Inflammatory macrophage (primary cell): ENCODE data around the gene HAND1.
"Not testable (repeated sequence)": the region's sequence is repeated elsewhere in the genome, so short reads cannot be mapped to it uniquely, and the experiment has no call there.

Experiments
- DNase-seq, 2 donors: peaks; one replicate each; pipeline ENCODE4 v3.0.0-alpha.2; 2020 to 2022
- total RNA-seq, 18 experiments: gene quantifications; one replicate each; lab custom pipeline; 2026; ENCODE audit warnings: mixed read lengths in 6 of 18, inconsistent platforms in 2 of 18; lab: John Stamatoyannopoulos, UW

Gene HAND1
- total RNA-seq: 0 to 0.07 (median 0) reads per million in 18 experiments

DNA sequence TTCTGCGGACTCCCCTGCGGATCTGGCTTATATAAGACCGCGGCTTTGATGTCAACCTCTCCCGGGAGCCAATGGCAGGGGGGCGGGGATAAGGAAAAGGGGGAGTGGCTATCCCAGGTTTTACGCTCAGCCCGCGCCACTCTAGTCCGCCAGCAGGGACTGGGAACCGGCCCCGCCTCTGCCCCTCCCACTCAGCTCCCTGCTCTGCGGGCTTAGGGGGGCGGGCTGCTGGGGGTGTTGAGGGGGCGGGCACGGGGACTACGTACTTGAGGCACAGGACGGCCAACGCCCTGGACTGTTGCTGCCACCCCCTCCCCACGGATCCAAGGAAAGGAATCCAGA lies at the start of gene HAND1:
HAND1 (minus strand) TSS at position 4 of the 342 bp plus-strand sequence. CDS start 219 bp downstream, outside the sequence.
- no peak for DNase-seq

DNA sequence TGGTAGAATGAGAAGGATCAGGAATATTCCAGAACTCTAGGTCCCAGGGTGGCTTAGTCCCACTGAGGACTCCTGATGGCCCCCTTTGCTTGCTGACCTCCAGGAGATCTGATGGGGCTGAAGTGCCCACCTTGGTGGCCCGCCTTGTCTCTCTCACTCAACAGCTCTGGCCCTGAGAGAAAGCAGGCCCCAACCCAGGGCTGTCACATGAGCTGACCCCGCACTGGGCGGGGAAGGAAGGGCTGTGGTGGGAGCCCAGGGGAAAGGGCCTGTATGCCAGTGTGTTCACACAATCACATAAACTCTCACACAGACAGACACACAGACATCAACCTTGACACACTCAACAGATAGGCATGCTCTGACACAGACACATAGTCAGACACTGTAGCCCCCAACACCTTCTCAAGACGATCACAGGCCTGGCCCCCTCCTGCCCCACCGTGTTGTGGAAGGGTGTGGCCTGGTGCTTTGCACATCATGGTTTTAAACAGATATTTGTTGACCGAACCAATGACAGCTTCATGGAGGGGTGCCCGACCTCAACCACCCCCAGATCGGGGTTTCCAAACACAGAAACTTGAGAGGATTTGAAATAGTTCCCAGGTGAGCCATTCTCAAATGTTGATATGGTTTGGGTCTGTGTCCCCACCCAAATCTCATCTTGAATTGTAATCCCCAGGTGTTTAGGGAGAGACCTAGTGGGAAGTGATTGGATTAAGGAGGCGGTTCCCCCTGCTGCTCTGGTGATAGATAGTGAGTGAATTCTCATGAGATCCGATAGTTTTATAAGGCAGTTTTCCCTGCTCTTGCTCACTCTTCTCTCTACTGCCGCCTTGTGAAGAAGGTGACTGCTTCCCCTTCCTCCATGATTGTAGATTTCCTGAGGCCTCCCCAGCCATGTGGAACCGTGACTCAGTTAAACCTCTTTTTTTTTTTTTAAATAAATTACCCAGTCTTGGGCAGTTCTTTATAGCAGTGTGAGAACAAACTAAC lies 48.5 kb upstream of the HAND1 start:
- DNase-seq: no peak

DNA sequence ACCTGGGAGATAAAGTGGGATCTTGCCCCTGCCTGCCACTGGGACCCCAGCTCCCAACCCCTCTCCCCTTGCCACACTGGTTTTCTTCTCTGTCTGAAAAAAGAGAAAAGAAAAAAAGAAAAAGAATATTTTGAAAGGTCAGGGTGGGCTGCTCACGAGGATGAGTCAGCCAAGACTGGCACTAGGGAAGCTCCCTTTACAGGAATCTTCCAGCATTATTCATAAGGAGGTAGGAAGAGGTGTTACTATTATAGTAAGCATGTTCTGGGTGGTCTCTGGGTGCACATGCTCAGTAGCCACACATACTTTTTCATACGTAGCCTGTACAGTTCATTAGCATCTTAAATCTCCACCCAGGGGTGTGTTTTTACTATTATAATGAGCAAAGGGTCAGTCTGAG lies 46.8 kb upstream of the HAND1 start:
- no peak for DNase-seq

DNA sequence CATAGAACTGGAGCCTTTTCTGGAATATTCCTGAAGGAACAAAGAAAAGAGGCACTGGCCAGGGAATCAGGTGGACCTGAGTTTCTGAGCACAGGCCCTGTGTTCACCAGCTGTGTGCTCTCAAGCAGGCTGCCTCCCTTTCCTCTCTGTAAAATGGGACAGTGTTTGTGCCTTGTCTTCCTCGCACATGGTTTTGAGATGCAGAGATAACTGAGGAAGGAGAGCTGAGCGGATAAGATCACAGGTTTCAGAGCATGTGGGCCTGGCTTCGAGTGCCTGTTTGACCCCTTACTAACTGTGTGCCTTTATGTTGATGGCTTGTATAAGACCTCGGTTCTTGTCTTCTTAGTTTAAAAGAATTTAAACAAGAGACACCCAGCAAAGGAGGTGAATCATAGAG lies 46.2 kb upstream of the HAND1 start:
- DNase-seq: no peak

DNA sequence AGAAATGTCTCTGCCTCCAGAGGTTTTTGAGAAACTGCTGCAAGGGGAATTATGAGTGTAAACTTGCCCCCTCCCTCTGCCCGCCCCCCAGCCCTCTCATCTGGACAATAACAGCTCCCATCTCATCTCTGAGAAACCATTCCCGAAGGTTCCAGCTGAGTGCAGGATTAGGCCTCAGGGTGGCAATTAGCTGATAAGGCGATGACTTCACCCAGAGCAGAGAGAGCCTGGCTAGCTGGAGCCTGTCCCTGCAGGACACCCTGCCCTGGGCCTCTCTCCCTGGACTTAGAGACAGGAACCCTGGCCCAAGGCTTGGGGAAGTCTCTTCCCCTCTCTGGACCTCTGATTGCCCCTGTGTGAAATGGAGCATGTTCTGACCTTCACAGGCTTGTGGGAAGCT lies 45.7 kb upstream of the HAND1 start:
- no peak for DNase-seq

DNA sequence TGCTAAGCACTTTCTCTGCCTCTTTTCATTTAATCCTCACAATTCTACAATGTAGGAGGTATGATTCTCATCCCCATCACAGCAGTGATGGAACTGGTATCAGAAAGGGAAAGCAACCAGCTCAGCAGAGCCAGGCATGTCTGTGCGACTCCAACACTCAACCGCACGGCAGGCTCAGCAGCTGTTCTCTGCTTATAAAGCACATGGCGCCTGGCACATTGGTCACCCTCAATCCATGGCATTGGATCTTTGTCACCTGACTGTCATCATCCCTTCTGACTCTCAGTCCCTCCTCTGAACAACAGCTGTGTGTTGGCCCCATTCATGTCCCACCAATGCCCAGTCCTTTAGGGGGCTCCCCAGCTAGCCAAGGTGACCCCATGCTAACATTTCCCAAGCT lies 45.1 kb upstream of the HAND1 start:
- DNase-seq: no peak

DNA sequence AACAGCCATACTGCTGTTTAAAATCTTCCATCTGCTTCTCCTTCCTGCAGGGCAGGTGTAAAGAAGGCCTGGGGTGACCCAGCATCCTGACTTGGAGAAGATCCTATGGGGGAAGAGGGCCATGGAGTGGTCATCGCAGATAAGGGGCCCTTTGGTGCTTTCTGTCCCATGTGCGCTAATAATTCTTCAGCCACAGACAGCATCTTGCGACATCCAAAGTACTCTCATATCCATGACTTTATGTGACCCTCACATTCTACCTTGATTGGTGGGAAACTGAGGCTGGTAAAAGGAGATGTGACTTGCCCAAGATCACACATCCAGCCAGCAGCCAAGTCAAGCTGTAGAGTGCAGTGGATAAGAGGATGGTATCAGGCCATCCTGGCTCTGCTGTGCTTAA lies 44.3 kb upstream of the HAND1 start:
- no peak for DNase-seq

DNA sequence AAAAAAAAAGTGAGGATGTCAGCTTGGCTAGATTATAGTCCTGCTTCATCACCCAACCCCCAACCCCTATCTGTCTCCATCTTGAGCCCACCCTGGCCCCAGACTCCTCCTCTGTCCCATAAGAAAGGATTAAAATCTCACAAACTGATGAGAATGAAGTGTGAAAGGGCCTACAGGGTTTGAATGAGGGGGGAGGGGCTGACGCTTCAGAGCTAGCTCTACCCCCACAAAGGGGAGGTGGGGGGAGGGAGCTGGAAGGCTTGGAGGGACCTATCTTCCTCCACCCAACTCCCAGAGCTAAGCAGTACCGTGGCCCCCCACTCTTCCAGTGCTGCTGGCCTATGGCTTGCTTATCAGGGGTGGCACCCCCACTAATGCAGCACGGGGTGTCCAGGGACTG lies 43.7 kb upstream of the HAND1 start:
- no peak for DNase-seq

DNA sequence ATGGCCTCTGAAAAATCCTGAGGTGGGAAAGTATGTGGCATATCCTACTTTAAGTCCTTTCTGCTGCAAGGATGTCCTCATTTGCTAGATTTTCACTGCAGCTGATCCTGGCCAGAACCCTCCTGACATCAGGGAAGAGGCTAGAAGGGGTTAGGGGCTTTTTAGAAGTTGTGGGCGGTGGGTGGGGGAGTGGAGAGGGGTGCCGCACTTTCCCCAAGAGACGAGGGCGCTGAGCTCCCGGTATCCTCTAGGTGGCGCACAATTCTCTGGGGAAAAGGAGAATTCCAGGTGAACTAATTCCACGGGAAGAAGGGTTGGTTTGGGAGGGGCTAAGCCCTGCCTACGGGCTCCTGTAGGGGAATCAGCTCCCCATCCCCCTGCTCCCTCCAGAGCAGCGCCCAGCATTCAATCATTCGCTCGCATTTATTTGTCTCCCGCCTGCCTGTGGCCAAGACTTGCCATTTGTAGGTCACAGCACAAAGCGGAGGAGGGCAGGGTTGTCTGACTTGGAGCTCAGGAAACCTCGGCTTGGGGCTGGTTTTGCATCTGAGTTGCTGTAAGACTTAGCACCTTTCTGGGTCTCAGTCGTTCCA lies 42.9 kb upstream of the HAND1 start:
- DNase-seq: no peak

DNA sequence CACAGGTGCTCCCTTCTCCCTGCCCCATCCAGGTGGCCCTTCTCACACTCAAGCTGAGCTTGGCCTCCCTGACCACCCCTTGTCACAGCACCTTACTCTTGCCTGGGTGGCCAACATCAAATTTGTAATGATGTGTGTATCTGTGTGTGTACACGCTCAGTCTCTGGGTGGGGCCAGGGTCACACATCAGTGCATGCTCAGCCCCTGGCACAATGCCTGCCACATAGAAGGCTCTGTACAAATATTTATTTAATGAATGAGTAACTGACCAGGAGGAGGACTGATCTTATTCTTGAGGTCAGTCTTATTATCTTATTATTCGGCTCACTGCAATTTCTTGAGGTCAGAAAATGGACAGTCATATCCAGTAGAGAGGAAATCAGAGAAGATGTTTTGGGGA lies 41.3 kb upstream of the HAND1 start:
- no peak for DNase-seq

DNA sequence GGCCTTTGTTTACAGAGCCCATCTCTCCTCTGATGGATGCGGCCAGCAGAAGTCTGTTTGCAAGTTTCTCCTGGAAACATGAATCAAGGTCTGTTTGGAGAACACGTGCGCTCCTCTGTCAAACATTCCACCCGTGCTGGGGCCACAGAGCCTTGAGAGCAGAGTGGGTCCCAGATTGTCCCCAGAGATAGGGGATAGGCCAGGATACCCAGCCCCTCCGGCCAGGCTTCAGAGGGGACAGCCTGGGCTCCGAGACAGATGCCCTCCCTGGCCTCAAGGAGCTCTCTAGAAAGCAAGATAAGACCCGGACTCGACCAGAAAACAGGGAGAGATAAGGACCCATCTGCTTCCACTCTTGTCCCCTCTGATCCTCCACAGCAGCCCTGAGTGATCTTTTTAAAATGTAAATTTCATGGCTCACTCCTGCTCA lies 40.4 kb upstream of the HAND1 start:
- no peak for DNase-seq

DNA sequence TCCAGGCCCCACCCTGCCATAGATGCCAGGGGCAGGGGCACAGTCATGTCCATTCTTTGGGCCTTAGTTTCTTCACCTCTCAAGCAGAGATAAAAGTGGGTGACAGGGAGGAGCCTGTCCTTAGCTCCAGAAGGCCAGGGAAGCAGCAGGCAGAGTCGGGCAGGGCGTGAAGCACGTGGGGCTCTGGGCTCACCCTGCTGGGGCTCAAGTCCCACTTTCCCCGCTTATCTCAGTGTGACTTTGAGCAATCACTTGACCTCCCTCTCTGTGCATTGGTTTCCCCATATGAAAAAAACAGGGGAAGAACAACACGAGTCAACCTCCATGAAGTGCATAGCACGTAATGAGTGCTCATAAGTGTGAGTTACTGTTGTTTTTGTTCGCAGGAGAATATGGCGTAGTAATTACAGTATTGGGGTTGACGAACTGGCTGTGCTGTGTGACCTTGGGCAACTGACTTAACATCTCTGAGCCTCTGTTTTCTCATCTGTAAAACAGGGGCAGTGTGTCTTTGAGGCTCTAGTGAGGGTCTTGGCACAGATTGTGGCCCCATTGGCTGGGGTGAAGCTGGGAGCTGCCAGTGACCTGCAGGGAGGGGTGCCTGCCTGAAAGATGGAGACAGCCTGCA lies 39.9 kb upstream of the HAND1 start:
- DNase-seq: no peak

DNA sequence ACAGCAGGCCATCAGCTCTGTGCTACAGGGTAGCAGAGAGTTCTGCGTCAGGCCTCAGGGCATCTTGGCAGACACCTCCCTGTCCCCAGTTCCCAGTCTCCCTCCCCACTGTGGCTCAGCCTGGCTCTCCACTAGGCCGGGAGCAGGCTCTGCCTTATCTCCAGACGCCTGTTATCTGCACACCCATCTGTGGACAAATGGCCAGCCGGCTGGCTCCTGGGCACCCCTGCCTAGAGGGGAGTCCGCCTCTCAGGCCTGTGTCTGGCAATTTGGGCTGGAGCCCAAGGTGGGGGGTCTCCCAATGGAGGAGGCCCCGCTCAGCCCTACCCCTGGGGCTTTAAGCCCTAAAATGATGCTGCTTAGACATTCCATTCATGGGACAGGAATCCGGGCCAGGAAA lies 39.2 kb upstream of the HAND1 start:
- DNase-seq: no peak

DNA sequence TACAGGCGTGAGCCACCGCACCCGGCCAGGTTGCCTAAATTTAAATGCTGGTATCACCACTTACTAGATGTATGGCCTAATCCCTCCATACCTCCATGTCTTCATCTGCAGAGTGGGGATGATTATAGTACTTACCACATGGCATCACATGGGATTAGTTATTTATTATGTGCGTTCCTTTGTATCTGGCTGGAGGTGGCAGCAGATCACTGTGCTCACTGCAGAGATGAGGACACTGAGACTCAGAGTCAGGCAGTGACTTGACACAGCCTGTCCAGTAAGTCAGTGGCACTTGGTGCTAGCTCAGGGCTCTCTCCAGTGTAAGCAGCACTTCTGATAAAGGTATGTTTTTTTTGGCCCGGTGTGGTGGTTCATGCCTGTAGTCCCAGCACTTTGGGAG lies 38.4 kb upstream of the HAND1 start:
- no peak for DNase-seq

DNA sequence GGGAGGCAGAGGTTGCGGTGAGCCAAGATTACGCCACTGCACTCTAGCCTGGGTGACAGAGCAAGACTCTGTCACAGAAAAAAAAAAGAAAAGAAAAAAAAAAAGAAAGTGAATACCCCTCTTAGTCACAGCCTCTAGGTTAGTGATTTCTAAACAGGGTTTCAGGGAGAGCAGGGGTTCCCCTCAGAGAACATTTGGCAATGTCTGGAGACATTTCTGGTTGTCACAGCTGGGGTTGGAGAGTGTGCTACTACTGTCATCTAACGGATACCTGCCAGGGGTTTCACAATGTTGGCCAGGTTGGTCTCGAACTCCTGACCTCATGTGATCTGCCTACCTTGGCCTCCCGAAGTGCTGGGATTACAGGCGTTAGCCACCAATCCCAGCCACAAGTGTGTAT lies 37.5 kb upstream of the HAND1 start:
- DNase-seq: not testable (repeated sequence)

DNA sequence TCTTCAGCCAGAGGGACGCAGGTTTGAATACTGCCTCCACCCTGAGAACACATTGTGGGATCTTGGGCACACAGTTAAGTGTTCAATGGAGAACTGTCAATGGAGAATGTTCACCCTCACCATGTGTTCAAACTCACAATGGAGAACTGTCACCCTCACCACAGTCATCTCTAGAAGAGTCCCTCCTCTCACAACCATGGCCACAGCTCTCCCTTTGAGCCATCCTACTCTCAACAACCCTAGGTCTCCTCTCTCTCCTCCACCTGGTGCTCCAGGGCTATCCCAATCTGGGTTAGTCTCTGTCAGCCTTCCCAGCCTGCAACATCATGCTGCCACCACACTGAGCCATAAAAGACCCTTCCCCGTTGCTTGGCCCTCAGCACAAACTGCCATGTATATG lies 36.3 kb upstream of the HAND1 start:
- no peak for DNase-seq

DNA sequence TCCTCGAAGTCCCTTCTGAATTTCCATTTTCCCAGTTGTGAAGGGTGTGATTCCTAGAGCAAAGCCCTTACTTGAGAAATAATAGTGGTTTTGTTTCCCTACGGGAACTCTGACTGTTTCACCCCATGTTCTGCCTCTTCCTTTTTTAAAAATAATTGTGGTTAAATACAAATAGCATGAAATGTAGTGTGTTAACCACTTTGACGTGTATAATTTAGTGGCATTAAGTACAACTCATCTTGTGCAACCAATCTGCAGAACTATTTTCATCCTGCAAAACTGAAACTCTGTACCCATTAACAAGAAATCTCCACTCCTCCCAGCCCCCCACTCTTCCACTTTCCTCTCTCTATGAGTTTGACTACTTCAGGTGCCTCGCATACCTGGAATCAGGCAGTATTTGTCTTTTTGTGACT lies 35.6 kb upstream of the HAND1 start:
- no peak for DNase-seq

DNA sequence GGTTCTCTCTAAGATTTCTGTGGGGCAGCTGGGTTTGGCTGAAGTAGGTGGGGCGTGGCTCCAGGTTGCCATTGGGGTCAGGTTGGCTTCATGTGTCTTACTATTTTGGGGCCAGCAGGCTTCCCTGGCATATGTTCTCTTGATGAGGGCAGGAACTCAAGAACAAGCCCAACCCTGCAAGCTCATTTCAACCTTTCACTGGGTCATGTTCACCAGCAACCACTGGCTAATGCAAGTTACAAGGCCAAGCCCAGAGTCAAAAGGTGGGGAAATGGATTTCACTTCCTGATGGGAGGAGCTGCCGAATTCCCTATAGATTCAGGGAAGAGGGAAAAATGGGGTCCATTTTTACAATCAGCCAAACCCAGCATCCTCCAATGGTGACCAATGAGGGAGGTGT lies 34.0 kb upstream of the HAND1 start:
- no peak for DNase-seq

DNA sequence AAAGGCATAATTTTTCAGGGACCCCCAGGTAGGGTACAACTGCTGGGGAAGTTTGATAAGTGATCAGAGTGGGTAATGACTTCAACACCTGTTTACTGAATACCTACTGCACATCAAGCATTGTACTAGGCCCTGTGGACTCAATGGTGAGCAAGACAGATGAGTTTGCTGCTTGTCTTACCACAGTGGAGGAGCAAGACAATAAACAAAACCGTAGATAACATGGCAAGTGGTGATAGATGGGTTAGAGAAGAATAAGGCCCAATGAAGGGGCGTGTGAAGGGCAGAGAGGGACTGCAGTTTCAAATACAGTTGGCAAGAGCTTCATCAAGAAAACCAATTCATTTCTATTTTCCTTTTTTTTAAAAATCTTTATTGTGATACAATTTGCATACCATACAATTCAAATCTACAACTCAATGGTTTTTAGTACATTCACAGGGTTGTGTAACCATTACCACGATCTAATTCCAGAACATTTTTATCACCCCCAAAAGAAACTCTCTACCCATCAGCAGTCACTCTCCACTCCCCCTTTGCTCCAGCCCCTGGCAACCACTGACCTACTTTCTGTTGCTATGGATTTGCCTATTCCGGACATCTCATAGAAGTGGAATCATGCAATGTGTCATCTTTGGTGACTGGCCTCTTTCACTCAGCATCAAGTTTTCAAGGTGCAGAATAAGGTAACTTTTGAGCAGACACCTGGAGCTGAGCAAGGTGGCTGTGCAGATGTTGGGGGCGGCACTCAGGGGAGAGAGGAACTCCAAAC lies 31.9 kb upstream of the HAND1 start:
- no peak for DNase-seq

DNA sequence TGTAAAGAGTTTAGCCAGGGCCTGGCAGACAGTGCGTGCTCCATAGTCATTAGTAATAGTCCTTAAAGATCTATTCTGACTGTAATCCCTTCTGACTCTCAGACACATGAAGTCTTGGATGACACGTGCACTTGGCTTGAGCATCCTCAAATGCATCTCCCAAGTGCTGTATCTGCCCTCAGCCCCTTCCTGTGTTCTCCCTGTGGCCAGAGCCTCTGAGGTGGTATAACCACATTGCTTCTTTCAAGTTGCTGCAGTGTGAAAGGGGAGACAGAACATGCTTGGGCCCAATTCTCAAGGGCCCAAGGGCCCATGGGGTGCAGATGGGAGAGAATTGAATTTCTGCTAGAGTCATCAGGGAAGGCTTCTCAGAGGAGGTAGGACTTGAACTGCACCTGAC lies 30.1 kb upstream of the HAND1 start:
- no peak for DNase-seq

DNA sequence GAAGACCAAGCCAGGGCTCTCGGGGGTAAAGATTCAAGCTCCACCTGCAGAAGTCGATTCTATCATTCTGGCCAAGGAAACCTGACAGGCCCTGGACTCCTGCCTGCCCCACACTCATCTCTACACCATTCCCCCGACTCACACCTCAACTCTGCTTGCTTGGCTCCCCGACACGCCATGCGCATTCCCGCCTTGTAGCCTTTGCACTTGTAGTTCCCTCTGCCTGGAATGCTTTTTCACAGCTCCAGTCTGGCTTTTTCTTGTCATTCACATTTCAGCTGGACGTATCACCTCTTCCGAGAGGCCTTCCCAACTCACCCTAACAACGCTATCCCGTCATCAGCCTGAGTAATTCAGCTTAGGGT lies 28.7 kb upstream of the HAND1 start:
- no peak for DNase-seq

DNA sequence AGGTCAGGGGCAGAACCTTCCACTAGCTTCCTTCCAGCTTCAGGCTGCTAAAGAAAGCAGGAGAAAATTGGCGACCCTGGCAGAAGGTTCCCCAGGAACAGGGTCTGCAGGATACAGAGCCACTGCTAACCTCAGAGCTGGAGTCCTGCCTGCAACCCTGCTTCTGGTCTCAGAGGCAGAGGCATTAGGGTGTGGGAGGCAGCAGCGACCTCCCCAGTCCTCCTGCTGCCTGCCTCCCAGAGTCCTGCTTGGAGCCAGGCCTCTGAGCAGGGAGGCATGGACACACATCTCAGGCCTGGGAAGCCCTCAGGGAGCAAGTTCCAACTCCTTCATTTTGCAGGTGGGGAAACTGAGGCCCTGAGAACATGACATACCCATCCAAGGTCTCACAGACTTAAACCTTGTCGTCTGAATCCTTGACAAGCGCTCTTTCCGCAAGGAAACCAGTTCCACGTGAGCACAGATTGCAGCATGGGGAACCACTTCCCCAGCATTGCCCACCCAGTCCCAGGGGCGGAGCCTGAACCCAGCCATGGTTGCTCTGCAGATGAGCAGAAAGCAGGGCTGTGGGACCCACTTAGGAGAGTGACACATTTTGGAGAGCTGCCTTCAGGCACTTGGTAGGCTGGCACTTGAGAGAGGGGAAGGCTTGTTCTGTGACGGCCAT lies 28.2 kb upstream of the HAND1 start:
- no peak for DNase-seq
